HG03457 (cell line): ENCODE data around the gene ISM1.

Experiments
- ATAC-seq: cut with Tn5 transposase; IDR thresholded peaks from one replicate; pipeline ENCODE4 v1.9.1; 2021; ENCODE audit warnings: moderate number of reproducible peaks; ENCODE audit not compliant: unreplicated experiment

The ISM1 gene

DNA sequence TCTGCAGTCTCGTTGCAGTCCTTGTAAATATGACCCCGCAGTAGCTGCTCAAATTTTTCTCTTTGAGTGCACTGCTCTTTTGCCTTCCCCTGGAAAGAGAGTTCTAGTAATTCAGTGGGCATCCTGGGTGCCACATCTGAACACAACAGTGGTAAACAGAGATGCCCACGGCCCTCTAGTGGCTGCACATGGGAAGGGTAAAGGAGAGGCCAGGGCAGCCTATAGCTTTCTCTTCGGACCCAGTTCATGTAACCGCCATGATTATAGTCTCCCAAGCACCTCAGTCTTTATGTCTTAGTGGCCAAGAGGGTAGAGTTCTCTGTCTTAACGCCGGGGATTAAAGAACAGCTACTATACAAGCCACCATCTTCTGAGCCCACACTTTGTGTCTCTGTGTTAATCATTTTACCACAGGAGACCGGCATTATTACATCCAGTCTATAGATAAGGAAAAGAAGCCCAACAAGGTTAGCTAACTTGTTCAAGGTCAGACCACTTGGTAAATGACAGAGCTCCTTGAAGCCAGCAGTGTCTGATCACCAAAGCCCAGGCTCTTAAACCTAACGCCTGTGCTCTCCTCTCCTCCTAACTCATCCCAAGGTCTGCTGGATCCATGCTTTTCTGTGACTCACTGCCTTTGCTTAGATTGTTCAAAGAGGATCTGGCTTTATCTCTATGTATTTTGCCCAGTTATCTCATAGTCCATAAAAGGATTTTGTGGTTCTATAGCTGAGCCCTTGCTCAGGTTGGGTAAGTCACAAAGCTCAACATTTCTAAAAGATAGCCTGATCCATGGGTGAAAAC is 81.8 kb downstream of the ISM1 start:
- peak; percentile 72 for ATAC-seq

DNA sequence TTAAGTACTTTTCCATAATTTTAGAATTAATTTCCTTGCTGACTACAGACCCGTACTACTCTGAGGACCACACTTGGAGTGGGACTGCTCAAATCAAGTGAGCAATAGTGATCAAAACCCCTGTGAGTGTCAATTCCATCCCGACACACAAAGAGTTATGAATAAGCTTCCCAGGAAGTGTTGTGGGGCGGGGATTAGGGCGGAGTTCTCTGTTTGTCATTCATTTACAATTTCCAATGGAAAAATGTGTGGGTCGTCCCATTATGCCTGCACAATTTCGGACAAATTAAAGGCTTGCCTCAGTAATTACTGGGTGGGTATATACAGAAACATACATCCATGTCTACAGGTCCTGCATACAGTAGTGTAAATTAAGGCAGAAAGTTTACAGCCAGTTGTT is 84.2 kb downstream of the ISM1 start:
- ATAC-seq = no peak

- no peak for ATAC-seq
Measured at GRCh38 chr20:13307562-13308163, 86.6 kb downstream of the ISM1 start.

DNA sequence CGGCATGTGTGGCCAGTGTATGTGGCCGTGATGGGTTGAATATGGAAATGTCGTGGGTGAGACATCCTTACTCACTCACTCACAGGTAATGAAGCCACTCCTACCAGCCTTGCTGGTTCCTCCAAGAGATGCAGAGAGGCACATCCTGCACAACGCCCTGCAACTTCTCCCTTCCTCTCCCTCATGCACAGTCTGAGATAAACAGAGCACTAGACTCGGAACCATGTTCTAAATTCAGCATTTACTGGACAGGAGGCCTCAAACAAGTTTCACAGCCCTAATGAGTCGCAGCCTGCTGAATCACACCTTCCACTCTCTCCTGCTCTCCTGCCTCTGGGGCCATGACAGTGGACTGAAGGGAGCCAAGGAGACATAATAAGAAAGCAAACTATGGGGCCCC is 91.2 kb downstream of the ISM1 start:
- ATAC-seq = no peak

DNA sequence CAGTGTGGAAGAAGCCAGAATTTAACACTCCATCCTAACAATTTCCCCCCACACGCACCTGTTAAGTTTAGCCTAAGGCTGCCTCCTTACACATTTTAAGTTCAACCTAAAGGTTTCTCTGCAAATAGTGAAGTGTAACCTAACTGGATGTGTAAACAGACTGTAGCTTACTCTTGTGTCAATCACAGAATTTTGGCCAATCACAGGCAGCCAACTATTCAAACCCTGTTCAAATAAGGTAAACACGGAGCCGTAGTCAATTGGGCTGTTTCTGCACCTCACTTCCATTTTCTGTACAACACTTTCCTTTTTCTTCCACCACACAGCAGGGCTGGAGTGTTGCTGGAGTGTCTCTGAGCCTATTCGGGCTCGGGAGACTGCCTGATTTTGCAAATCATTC is 92.1 kb downstream of the ISM1 start:
- no peak for ATAC-seq

DNA sequence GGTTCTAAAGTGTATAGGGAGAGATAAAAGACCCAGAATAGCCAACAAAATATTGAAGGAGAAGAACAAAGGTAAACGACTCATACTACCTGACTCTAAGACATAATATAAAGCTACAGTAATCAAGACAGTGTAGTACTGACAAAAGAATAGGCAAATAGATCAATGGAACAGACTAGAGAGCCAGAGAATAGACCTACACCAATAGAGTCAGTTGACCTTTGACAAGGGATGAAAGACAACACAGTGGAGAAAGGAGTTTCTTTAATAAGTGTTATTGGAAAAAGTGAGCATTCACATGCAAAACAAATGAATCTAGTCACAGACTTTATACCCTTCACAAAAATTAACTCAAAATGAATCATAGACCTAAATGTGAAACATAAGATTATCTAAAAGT is 96.4 kb downstream of the ISM1 start:
- ATAC-seq = no peak

GRCh38 chr20:13318871-13319521 is 97.9 kb downstream of the ISM1 start:
- no peak for ATAC-seq

GRCh38 chr20:13320702-13321101 is 99.6 kb downstream of the ISM1 start:
- no peak for ATAC-seq

GRCh38 chr20:13321416-13321815 is 100.3 kb downstream of the ISM1 start:
- ATAC-seq = no peak

GRCh38 chr20:13322198-13322597 is 101.1 kb downstream of the ISM1 start:
- no peak for ATAC-seq

DNA sequence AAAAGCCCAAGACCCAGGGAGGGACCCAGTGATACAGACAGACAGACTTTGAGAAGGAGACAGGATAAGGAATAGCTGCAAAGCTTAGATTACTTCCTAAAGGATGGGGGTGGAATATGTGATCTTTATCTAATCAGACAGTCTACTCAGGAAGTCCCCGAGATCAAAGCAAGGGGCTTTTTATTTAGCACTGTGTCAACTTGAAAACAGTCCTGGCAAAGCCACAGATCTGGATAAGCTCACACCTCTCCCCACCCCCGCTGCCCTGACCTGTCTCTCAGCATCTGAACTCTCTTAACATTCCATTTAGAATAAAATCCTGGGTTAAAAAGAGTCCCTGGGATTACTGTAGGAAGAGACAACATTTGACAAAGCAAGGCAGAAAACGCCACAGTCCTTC is 101.5 kb downstream of the ISM1 start:
- ATAC-seq = no peak

- ATAC-seq = no peak
Measured at GRCh38 chr20:13325033-13325432, 104.0 kb downstream of the ISM1 start.

DNA sequence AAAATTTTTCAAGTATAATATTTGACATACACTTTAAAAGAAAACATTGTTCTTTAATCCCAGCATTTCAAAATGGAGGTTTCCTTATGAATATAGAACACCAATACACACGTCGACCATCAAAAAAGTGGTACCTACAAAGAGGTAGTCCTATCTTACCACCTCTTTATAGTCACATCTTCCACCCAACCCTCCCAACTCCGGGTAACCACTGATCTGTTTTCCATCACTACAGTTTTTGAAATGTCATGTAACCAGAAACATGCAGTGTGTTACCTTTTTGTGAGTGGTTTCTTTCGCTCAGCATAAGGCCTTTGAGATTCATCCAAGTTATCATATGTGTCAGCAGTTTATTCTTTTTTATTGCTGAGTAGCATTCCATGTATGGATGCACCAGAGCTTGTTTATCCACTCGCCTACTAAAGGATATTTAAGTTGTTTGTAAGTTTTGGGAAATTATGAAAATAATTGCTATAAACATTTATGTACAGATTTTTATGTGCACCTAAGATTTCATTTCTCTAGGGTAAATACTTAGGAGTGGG is 104.8 kb downstream of the ISM1 start:
- ATAC-seq = no peak

DNA sequence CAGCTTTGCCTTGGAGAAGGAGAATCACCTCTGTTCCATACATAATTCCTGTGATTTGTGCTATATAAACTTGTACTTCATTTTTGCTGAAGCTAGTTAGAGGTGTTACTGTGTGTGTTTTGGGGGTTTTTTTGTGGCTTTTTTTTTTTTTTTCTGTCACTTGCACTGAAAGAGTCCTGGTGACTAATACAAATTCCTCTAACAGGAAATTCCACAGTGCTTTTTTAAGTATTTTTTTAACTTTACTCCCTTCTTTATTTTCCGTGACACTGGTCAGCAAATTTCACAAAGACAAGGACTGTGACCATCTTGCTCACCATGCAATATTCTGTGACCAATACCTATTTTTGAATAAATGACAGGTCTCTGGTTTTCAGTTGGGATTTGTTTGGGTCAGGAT is 110.5 kb downstream of the ISM1 start:
- no peak for ATAC-seq

GRCh38 chr20:13333036-13333435 is 112.0 kb downstream of the ISM1 start:
- no peak for ATAC-seq

DNA sequence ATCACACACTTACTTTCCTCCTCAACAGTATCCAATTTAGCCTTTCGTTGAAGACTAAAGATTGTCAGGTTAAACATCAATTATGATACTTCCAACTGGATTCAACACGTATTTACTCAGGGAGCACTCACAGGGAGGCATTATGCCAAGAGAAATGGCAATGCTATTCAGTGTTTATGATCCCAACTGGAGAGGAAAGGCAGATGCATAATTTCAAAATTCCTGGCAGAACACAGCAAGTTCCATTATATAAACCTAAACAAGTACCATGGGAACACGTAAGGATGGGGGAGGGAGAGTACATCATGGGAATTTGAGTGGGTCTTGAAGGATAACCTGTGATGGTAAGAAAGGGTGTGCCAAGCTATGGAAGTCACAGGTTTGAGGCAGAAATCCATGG is 112.7 kb downstream of the ISM1 start:
- ATAC-seq = no peak

GRCh38 chr20:13336308-13337089 is 115.4 kb downstream of the ISM1 start:
- ATAC-seq = peak; percentile 82

- ATAC-seq = no peak
Measured at GRCh38 chr20:13337090-13337784, 116.2 kb downstream of the ISM1 start.

GRCh38 chr20:13338097-13338661 is 117.1 kb downstream of the ISM1 start:
- no peak for ATAC-seq

- no peak for ATAC-seq
Measured at GRCh38 chr20:13338999-13339411, 117.9 kb downstream of the ISM1 start.
